HPDE6-E6E7 (cell line): ENCODE measurements around the gene DCAF4.

Experiments
- DNase-seq: peaks from one replicate; pipeline ENCODE4 v3.0.0; 2011; ENCODE audit warnings: missing footprints; ENCODE audit errors: extremely low spot score

The DCAF4 gene

GRCh38 chr14:72926292-72927028, at the start of gene DCAF4:
Gene DCAF4 (plus strand): TSS chr14:72926464. CDS start chr14:72937979, 11,515 bp downstream.
- DNase-seq = peak; percentile 99

DNA sequence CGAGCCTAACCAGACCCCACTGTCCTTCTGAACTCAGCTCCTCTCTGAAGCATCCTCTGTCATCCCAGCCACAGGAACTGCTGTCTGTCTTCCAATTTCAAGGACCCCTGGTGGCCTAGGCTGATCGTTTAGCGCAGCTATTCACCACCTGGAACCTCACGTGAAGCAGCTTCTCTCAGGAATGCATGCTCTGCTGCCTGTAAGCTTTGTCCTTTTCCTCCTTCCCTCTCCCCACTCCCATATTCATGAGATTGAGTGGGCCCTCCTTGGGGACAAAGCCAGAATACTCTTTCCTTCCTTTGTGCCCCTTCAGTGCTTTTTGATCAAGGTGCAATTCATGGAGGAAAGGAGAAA, 49.6 kb upstream of the DCAF4 start:
- no peak for DNase-seq

- no peak for DNase-seq
These were observed 47.5 kb upstream of the DCAF4 start for GRCh38 chr14:72878746-72879145.

DNA sequence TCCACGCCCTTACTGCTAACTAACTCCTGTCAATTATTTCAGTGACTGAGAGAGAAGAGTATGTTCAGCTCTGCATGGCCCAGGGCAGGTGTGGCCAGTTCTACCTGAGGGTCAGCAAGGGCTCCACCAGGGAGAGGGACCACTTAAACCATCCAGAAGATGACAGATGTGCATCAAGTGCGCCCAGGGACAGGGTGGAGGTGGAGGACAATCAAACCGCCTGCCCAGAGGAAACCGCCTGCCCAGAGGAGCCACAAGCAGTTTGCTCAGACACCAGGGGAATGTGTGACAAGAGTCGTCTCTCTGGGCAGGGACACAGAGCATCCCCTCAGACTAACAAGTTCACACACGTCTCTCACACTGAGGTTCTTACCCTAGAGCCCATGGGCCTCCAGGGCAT, 46.8 kb upstream of the DCAF4 start:
- no peak for DNase-seq

GRCh38 chr14:72880164-72880563, 46.1 kb upstream of the DCAF4 start:
- DNase-seq = no peak

GRCh38 chr14:72880820-72881219, 45.4 kb upstream of the DCAF4 start:
- DNase-seq = no peak

GRCh38 chr14:72881543-72881942, 44.7 kb upstream of the DCAF4 start:
- no peak for DNase-seq

- no peak for DNase-seq
These were observed 44.2 kb upstream of the DCAF4 start for GRCh38 chr14:72882047-72882446.

- DNase-seq = no peak
These were observed 43.8 kb upstream of the DCAF4 start for GRCh38 chr14:72882463-72882862.

- DNase-seq = no peak
These were observed 43.2 kb upstream of the DCAF4 start for GRCh38 chr14:72883109-72883508.

- DNase-seq = peak; percentile 43
These were observed 42.3 kb upstream of the DCAF4 start for GRCh38 chr14:72883961-72884360.

DNA sequence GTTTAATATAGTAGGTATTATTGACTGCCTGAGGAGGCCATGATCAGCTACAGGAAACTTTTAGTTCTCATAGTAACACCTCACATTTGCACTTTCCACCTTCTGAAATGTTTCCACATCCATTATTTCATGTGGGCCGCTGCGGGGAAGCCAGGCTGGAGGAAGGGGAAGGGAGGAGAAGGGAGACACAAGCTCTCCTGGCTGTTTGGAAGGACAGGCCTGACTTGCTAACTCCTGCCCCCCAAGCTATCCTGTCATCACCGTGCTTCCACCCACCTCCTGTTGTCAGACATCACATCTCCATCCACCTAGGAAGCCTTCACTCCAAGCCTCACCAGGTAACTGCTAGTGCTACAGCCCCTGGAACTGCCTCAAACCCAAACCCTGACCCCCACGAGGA, 41.9 kb upstream of the DCAF4 start:
- no peak for DNase-seq

DNA sequence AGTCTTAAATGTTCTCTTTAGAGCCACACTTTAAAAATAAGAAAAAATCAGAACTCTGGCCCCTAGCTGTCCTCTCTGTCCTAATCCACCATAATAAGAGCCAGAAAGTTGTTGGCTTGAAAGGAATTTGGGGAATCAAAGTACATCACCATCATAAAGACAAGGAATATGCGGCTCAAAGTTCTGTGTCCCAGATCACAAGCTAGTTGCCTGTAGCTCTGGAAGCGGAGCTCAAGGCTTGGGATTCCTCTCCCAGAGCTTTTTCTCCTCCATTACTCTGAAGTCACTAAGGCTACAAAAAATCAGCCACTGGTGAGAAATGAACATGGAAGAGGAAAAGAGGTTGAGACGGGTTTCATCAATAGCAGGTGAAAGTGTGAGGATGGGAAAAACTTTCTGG, 38.8 kb upstream of the DCAF4 start:
- DNase-seq = no peak

- no peak for DNase-seq
These were observed 38.1 kb upstream of the DCAF4 start for GRCh38 chr14:72888192-72888591.

GRCh38 chr14:72888636-72889201, 37.5 kb upstream of the DCAF4 start:
- DNase-seq = no peak

DNA sequence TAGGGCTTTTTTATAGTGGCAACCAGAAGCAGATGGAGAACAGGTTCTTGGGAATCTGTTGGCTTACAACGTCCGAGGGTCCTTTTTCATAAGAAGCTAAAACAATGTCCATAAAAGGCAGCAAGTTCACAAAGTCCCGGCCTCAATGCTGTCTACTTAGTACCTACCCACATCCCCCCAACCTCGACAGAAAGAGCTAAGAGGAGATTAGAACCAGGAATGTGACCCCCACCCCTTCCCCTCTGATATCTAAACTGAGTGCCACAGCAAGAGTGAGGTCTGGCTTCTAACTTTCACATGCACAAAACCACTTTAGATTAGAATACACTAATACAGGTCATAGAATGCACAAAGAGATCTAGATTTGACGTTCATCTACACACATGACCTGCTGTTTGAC, 36.9 kb upstream of the DCAF4 start:
- no peak for DNase-seq

GRCh38 chr14:72891666-72892102, 34.6 kb upstream of the DCAF4 start:
- no peak for DNase-seq

DNA sequence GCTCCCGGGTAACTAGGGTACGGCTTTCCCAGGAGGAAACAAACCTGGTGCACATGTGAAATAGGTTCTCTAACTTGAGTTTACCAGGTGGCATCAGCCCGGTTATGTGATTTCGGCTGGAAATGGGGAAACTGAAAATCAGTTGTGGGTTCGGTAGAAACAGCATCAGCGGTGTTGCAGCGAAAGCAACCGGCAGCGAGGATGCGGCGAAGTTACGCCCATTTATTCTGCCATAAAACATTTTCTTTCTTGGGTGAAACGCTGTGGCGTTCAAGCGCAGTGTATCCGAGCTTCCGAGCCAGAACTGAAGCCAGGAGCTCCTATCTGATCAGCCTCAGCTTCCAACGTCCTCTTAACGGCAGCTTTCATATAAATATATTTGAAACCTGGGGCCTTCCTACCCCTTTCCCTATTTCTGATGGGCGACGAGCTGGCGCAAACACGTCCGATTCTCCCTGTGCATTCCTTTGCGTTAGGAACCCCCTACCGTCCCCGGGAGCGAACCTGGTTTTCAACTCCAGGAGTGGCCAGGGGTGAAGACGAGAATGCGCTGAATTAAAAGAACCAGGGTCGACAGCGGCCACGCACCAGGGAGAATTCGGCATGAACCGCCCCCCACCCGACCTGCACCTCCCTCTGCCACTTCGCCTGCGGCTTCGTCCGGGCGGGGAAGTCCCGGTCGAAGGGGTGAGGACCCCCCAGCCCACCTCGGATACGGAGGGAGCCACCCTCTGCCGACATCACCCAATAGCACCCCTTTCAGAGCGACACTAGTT, 34.0 kb upstream of the DCAF4 start:
- peak; percentile 28 for DNase-seq

DNA sequence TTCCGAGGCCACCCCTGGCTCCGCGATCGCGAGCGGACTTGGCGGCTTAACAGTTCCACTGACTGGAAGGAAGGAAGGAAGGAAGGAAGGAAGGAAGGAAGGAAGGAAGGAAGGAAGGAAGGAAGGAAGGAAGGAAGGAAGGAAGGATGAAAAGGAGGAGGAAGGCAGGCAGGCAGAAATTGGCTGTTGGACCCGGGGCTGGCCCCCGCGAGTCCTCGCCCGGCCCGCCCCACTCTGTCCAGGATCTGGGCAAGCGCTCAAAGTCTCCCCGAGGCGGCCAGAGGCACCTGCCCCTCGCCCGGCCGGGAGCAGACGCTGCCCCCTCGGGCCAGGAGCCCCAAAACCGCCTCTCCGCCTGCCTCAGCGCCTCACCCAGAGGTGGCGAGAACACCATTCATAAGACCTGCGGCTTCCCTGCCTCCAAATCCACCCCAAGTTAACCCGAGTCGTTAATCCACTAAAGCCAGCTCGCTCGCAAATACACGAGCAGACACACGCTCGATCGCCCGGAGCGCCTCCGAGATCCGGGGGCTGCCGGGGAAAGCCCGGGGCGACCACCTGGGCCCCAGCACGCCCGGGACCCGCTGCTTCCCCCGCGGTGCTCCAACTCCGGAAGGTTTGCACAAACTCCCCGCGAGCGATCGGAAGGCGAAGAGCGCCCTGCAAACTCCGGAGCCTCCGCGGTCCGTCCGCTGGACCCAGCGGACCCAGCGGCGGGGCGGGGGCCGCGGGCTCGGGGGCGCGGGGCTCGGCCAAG, 33.2 kb upstream of the DCAF4 start:
- DNase-seq = peak; percentile 23

- DNase-seq = peak; percentile 99
These were observed 32.5 kb upstream of the DCAF4 start, which contains the start of gene DPF3 for GRCh38 chr14:72893636-72894322. Gene DPF3 (minus strand): TSS chr14:72894101. CDS start chr14:72894088, 13 bp downstream.

DNA sequence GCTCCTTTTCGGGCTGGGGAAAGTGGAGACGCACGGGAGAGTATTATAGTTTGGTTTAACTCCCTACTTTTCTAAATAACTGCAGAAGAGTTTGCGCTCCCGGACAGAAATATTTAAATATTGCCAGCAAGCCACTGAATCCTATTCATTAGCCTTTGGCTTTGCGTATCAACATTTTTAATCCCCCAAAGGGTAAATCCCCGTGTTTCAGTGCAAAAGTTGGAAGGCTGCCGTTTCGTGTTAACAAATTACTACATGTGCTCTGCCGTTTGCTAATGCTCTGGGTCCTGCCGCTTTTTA, 32.0 kb upstream of the DCAF4 start:
- DNase-seq = no peak
